ENCODE data around the gene SYP.

Gene SYP

GRCh38 chrX:49177873-49178480 is 22.0 kb downstream of the SYP start:
- H3K36me3 ChIP-seq (ENCODE audit: control insufficient read depth in 2 of 2, insufficient read depth in 1 of 2, low read length in 2 of 2) = peaks cover 17 to 53% of the 10 kb centered on the region in 2 experiments; a peak in 2 of 3 replicates
- CTCF ChIA-PET = interaction anchor here (0.6 kb wide), 1 partner anchor 20 kb away, joined by 3 read pairs; no protein-coding TSS in a partner anchor

GRCh38 chrX:49177338-49177833 is 22.6 kb downstream of the SYP start:
- POLR2A ChIA-PET = interaction anchor here (0.5 kb wide), 1 partner anchor 9 kb away, joined by 6 read pairs; no protein-coding TSS in a partner anchor

More at GRCh38 chrX:49177873-49178480, 22.0 kb downstream of the SYP start:
- TF ChIP-seq, protein P1, sequence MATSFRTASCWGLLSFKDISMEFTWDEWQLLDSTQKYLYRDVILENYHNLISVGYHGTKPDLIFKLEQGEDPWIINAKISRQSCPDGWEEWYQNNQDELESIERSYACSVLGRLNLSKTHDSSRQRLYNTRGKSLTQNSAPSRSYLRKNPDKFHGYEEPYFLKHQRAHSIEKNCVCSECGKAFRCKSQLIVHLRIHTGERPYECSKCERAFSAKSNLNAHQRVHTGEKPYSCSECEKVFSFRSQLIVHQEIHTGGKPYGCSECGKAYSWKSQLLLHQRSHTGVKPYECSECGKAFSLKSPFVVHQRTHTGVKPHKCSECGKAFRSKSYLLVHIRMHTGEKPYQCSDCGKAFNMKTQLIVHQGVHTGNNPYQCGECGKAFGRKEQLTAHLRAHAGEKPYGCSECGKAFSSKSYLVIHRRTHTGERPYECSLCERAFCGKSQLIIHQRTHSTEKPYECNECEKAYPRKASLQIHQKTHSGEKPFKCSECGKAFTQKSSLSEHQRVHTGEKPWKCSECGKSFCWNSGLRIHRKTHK (tag by site-specific recombination; IDR thresholded peaks at IDR 0.05) = no peak
- TF ChIP-seq SCRT2 (tag by site-specific recombination; IDR thresholded peaks at IDR 0.05) = no peak
- no peak for TF ChIP-seq ZNF175 (tag by site-specific recombination; IDR thresholded peaks at IDR 0.05)
- TF ChIP-seq MEIS1 (CRISPR knock-in tag; IDR thresholded peaks at IDR 0.05; ENCODE audit: borderline replicate concordance) = no peak
- TF ChIP-seq ZBTB7A (tag by site-specific recombination; IDR thresholded peaks at IDR 0.05; ENCODE audit: low read depth) = no peak
- no peak for TF ChIP-seq ZNF391 (tag by site-specific recombination; IDR thresholded peaks at IDR 0.05; ENCODE audit: borderline replicate concordance, low read depth)
- TF ChIP-seq ZNF248 (tag by site-specific recombination; IDR thresholded peaks at IDR 0.05) = no peak
- Histone ChIP-seq H3K4me1 (ENCODE audit: control insufficient read depth, insufficient read depth, low read length) (no peaks in the 10 kb centered on the region), H3K27ac (ENCODE audit: extremely low read depth, low read depth, low read length) (no peak overlapping the region), H3K4me3 (ENCODE audit: low read depth, low read length) (no peak overlapping the region), H3K9me3 (ENCODE audit: control insufficient read depth, insufficient read depth, low read depth, low read length) (no peaks in the 10 kb centered on the region)
- POLR2A ChIA-PET = interaction anchor here (0.6 kb wide), 1 partner anchor 10 kb away, joined by 3 read pairs; no protein-coding TSS in a partner anchor

More at GRCh38 chrX:49177338-49177833, 22.6 kb downstream of the SYP start:
- TF ChIP-seq ZBTB49 (tag by site-specific recombination; IDR thresholded peaks at IDR 0.05; ENCODE audit: low read depth) = no peak
- TF ChIP-seq REPIN1 (tag by site-specific recombination; IDR thresholded peaks at IDR 0.05; ENCODE audit: low read depth) = no peak
- TF ChIP-seq ZNF202 (tag by site-specific recombination; IDR thresholded peaks at IDR 0.05; ENCODE audit: borderline replicate concordance) = no peak
- TF ChIP-seq ZNF341 (tag by site-specific recombination; IDR thresholded peaks at IDR 0.05; ENCODE audit: low read depth) = peak; percentile 68
- no peak for TF ChIP-seq BCL11B (tag by site-specific recombination; IDR thresholded peaks at IDR 0.05; ENCODE audit: low read depth)
- peak; percentile 73 for TF ChIP-seq ZIC2 (tag by site-specific recombination; IDR thresholded peaks at IDR 0.05)
- TF ChIP-seq, protein P2, sequence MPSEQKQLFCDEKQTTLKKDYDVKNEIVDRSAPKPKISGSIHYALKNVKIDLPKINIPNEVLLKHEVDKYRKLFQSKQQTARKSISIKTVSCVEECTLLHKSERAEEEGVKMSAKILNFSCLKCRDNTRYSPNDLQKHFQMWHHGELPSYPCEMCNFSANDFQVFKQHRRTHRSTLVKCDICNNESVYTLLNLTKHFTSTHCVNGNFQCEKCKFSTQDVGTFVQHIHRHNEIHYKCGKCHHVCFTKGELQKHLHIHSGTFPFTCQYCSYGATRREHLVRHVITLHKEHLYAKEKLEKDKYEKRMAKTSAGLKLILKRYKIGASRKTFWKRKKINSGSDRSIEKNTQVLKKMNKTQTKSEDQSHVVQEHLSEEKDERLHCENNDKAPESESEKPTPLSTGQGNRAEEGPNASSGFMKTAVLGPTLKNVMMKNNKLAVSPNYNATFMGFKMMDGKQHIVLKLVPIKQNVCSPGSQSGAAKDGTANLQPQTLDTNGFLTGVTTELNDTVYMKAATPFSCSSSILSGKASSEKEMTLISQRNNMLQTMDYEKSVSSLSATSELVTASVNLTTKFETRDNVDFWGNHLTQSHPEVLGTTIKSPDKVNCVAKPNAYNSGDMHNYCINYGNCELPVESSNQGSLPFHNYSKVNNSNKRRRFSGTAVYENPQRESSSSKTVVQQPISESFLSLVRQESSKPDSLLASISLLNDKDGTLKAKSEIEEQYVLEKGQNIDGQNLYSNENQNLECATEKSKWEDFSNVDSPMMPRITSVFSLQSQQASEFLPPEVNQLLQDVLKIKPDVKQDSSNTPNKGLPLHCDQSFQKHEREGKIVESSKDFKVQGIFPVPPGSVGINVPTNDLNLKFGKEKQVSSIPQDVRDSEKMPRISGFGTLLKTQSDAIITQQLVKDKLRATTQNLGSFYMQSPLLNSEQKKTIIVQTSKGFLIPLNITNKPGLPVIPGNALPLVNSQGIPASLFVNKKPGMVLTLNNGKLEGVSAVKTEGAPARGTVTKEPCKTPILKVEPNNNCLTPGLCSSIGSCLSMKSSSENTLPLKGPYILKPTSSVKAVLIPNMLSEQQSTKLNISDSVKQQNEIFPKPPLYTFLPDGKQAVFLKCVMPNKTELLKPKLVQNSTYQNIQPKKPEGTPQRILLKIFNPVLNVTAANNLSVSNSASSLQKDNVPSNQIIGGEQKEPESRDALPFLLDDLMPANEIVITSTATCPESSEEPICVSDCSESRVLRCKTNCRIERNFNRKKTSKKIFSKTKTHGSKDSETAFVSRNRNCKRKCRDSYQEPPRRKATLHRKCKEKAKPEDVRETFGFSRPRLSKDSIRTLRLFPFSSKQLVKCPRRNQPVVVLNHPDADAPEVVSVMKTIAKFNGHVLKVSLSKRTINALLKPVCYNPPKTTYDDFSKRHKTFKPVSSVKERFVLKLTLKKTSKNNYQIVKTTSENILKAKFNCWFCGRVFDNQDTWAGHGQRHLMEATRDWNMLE (tag by site-specific recombination; conservative IDR thresholded peaks at IDR 0.05; ENCODE audit: low read depth) = no peak
- TF ChIP-seq IKZF3 (tag by site-specific recombination; IDR thresholded peaks at IDR 0.05) = no peak
- TF ChIP-seq, protein P3, sequence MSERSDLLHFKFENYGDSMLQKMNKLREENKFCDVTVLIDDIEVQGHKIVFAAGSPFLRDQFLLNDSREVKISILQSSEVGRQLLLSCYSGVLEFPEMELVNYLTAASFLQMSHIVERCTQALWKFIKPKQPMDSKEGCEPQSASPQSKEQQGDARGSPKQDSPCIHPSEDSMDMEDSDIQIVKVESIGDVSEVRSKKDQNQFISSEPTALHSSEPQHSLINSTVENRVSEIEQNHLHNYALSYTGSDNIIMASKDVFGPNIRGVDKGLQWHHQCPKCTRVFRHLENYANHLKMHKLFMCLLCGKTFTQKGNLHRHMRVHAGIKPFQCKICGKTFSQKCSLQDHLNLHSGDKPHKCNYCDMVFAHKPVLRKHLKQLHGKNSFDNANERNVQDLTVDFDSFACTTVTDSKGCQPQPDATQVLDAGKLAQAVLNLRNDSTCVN (tag by site-specific recombination; optimal IDR thresholded peaks at IDR 0.05) = no peak
- no peak for TF ChIP-seq ZSCAN30 (tag by site-specific recombination; IDR thresholded peaks at IDR 0.05)
- no peak for TF ChIP-seq ZNF266 (tag by site-specific recombination; IDR thresholded peaks at IDR 0.05; ENCODE audit: low read depth)
- peak; percentile 79 for TF ChIP-seq KLF1 (tag by site-specific recombination; IDR thresholded peaks at IDR 0.05)
- TF ChIP-seq, protein P4, sequence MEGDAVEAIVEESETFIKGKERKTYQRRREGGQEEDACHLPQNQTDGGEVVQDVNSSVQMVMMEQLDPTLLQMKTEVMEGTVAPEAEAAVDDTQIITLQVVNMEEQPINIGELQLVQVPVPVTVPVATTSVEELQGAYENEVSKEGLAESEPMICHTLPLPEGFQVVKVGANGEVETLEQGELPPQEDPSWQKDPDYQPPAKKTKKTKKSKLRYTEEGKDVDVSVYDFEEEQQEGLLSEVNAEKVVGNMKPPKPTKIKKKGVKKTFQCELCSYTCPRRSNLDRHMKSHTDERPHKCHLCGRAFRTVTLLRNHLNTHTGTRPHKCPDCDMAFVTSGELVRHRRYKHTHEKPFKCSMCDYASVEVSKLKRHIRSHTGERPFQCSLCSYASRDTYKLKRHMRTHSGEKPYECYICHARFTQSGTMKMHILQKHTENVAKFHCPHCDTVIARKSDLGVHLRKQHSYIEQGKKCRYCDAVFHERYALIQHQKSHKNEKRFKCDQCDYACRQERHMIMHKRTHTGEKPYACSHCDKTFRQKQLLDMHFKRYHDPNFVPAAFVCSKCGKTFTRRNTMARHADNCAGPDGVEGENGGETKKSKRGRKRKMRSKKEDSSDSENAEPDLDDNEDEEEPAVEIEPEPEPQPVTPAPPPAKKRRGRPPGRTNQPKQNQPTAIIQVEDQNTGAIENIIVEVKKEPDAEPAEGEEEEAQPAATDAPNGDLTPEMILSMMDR (tag by site-specific recombination; IDR thresholded peaks at IDR 0.05) = peak; percentile 40; the same call in 1 of the 2 replicates
- no peak for TF ChIP-seq ZNF426 (tag by site-specific recombination; IDR thresholded peaks at IDR 0.05)
- no peak for TF ChIP-seq ZNF660 (tag by site-specific recombination; IDR thresholded peaks at IDR 0.05)
- TF ChIP-seq ZFP41 (tag by site-specific recombination; IDR thresholded peaks at IDR 0.05; ENCODE audit: borderline replicate concordance) = no peak
- peak; percentile 44; the same call in 1 of the 2 replicates for TF ChIP-seq ZBTB8A (tag by site-specific recombination; IDR thresholded peaks at IDR 0.05)
- H3K4me1 ChIP-seq (ENCODE audit: control insufficient read depth, insufficient read depth, low read length) = no peaks in the 10 kb centered on the region
- H3K36me3 ChIP-seq (ENCODE audit: control insufficient read depth in 2 of 2, insufficient read depth in 1 of 2, low read length in 2 of 2) = peaks cover 11 to 50% of the 10 kb centered on the region in 2 experiments; a peak in 2 of 3 replicates
- CTCF ChIA-PET = interaction anchor here (0.6 to 1.2 kb wide), 2 partner anchors 9 to 21 kb away, joined by 3 read pairs; no protein-coding TSS in a partner anchor
- no peak overlapping the region for H3K27ac ChIP-seq (ENCODE audit: extremely low read depth, low read depth, low read length)
- H3K4me3 ChIP-seq (ENCODE audit: low read depth, low read length) = no peak overlapping the region
- no peaks in the 10 kb centered on the region for H3K9me3 ChIP-seq (ENCODE audit: control insufficient read depth, insufficient read depth, low read depth, low read length)
